CD4-positive, alpha-beta T cell treated with Interleukin-15 for 4 hours (primary cell): ENCODE measurements around the gene TMC4.
"Not testable (repeated sequence)": the region's sequence is repeated elsewhere in the genome, so short reads cannot be mapped to it uniquely, and the experiment has no call there.

Experiments
- DNase-seq: peaks from one replicate; pipeline ENCODE4 v3.0.0-alpha.2; 2020; ENCODE audit warnings: low spot score

TMC4 gene

GRCh38 chr19:54204767-54205468 is 32.0 kb upstream of the TMC4 start:
- no peak for DNase-seq

GRCh38 chr19:54203151-54203611 is 30.2 kb upstream of the TMC4 start:
- no peak for DNase-seq

GRCh38 chr19:54201980-54202379 is 29.0 kb upstream of the TMC4 start:
- no peak for DNase-seq

GRCh38 chr19:54201172-54201701 is 28.3 kb upstream of the TMC4 start:
- DNase-seq, result no peak

GRCh38 chr19:54199401-54199800 is 26.4 kb upstream of the TMC4 start:
- no peak for DNase-seq

GRCh38 chr19:54197121-54197520 is 24.2 kb upstream of the TMC4 start:
- no peak for DNase-seq

- no peak for DNase-seq
Measured at GRCh38 chr19:54196536-54196935, 23.6 kb upstream of the TMC4 start.

- not testable (repeated sequence) for DNase-seq
Measured at GRCh38 chr19:54194463-54194862, 21.5 kb upstream of the TMC4 start.

GRCh38 chr19:54193011-54193410 is 20.1 kb upstream of the TMC4 start:
- no peak for DNase-seq

GRCh38 chr19:54191811-54192453 is 19.0 kb upstream of the TMC4 start:
- no peak for DNase-seq

GRCh38 chr19:54191011-54191810 is 18.3 kb upstream of the TMC4 start, which contains the start of gene TSEN34:
Gene TSEN34, plus strand, starts transcription at chr19:54191308. Its CDS starts 57 bp downstream, at chr19:54191365.
- peak; percentile 86 for DNase-seq

GRCh38 chr19:54190503-54191010 is 17.6 kb upstream of the TMC4 start:
- DNase-seq, result peak; percentile 99

GRCh38 chr19:54189735-54190502 is 17.0 kb upstream of the TMC4 start:
- DNase-seq, result peak; percentile 100

- no peak for DNase-seq
Measured at GRCh38 chr19:54189145-54189734, 16.3 kb upstream of the TMC4 start, which contains the start of gene MBOAT7. Gene MBOAT7, minus strand, starts transcription at chr19:54189580. Its CDS starts 1,072 bp downstream, at chr19:54188508.

GRCh38 chr19:54188215-54188871 is 15.4 kb upstream of the TMC4 start:
- DNase-seq, result peak; percentile 58

- no peak for DNase-seq
Measured at GRCh38 chr19:54186934-54187381, 14.0 kb upstream of the TMC4 start.

- no peak for DNase-seq
Measured at GRCh38 chr19:54186351-54186750, 13.4 kb upstream of the TMC4 start.

- no peak for DNase-seq
Measured at GRCh38 chr19:54183431-54183830, 10.5 kb upstream of the TMC4 start.

GRCh38 chr19:54181894-54182293 is 8.9 kb upstream of the TMC4 start:
- not testable (repeated sequence) for DNase-seq

GRCh38 chr19:54180691-54181091 is 7.7 kb upstream of the TMC4 start:
- no peak for DNase-seq
